ENCODE data around the gene STXBP6. TPM values are rescaled to one million over a fixed set of nuclear protein-coding genes. Genes with fewer than 3 reads are reported as not detected.
A peak's percentile ranks its signal among the peaks of the same experiment; 100 is the strongest.

STXBP6 gene
- total and polyA plus RNA-seq, 10 of the 15 experiments (the other 5 are each of a cell fraction or from before 2014, with no cell fraction given) = 1.2 to 47.3 (median 1.9) TPM

DNA sequence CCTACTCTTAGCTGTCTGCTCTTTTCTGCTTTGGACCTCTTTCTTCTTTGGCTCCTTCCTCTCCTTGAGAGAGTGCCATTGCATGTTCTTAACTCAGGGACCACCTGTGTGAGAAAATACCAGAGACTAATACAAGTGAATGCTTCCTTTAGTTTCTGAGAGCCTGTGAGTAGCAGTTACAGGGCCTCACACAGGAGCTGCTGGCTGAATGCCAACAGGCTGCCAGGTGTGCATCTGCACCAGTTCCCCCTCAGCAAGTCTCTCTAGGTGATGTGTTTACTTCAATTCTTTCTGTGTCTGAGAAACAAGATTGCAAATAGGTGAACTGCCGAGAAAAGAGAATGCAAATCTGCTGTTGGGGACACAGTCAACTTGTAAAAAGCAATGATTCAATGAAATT lies 108.2 kb downstream of the STXBP6 start:
- POLR2A ChIA-PET = interaction anchor here (0.6 to 1.8 kb wide), 4 partner anchors 12 to 1922 kb away, joined by 3 to 8 read pairs (median 4); no protein-coding TSS in a partner anchor
- SMC1A ChIA-PET (ENCODE audit: uncharacterized antibody, unreplicated experiment) = interaction anchor here (1.0 to 9.0 kb wide), 14 partner anchors 10 to 136 kb away, joined by 3 to 104 read pairs (median 4); no protein-coding TSS in a partner anchor
- Histone ChIP-seq H4K20me1 (ENCODE audit: control insufficient read depth, insufficient read depth) (no peaks in the 10 kb centered on the region), H3K36me3 (ENCODE audit: control insufficient read depth in 2 of 2, insufficient read depth in 2 of 2, low read length in 1 of 2) (no peaks in the 10 kb centered on the region), H3K4me2 (ENCODE audit: control insufficient read depth, insufficient read depth) (no peak overlapping the region), H3K9ac (ENCODE audit: control insufficient read depth, insufficient read depth, low read length) (no peak overlapping the region), H2AFZ (ENCODE audit: control insufficient read depth, low read depth, low read length) (no peak overlapping the region), H3K27me3 (replicated peaks in 1 of 2; ENCODE audit: control insufficient read depth in 2 of 2, insufficient read depth in 2 of 2, low read length in 1 of 2) (no peaks in the 10 kb centered on the region), H3K4me1 (ENCODE audit: control insufficient read depth, insufficient read depth, low read length) (no peaks in the 10 kb centered on the region; the same call in none of the 2 replicates), H3K4me3 (no peak overlapping the region), H3K9me3 (replicated peaks; ENCODE audit: control insufficient read depth, insufficient read depth, low read length) (no peaks in the 10 kb centered on the region), H3K27ac (ENCODE audit: control insufficient read depth, insufficient read depth) (peak overlapping the region; percentile 30; the same call in 1 of the 2 replicates), H3K79me2 (ENCODE audit: control insufficient read depth, insufficient read depth, low read length) (no peaks in the 10 kb centered on the region)
- DNase-seq (ENCODE audit: low read depth, low spot score) (no peak), FAIRE-seq (no peak), ATAC-seq (peak; percentile 36)
- CTCF ChIA-PET = interaction anchor here (1.2 to 6.0 kb wide), 6 partner anchors 15 to 137 kb away, joined by 3 to 37 read pairs (median 4); no protein-coding TSS in a partner anchor
- in situ Hi-C loops (cut with MboI) (no loop called here), intact Hi-C loops (cut with micrococcal nuclease; ENCODE audit: unreplicated experiment) (loop anchor here (5.0 to 10.0 kb wide), 2 partner anchors 36 to 137 kb away; no protein-coding TSS in a partner anchor)
- TF ChIP-seq SMAD1 (IDR thresholded peaks at IDR 0.05; ENCODE audit: low read depth, partially characterized antibody) = peak; percentile 90
- TF ChIP-seq POLR2A (IDR thresholded peaks at IDR 0.05; ENCODE audit: low read depth, low read length) = no peak
- RAD21 ChIA-PET (ENCODE audit: unreplicated experiment) = interaction anchor here (1.1 to 4.0 kb wide), 9 partner anchors 12 to 87 kb away, joined by 3 to 26 read pairs (median 4); no protein-coding TSS in a partner anchor
- no TSS peak for BruUV-seq (replicated peaks)
- WGBS (ENCODE audit: insufficient coverage, insufficient replicate concordance, low lambda C conversion rate, missing lambda C conversion rate) = 0% methylated on average over 1 of the region's 1 CpG

DNA sequence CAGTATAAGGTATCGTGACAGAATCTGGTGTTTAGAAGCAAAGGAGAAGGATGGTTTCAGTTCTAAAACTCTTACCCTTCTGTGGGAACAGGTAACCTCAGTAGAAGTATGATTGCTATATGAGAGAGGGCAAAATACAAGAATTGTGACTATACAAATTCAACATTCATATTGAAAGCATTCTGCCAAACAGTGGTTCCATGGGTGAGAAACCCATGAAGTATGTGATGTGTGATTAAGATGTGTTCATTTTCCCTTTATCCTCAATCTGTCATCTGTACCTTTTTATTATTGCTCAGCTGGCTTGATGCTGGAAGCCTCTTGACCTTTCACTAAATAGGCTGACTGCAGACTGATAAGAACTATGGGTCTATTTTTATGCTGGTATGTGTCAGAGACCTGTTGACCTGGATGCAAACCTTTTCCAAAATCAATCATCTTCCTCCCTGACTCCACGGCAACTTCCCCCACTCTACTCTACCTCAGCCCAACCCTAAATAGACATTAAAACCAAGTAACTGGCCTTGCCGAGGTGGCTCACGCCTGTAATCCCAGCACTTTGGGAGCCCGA lies 109.6 kb downstream of the STXBP6 start:
- Histone ChIP-seq H3K4me1 (ENCODE audit: control insufficient read depth, insufficient read depth, low read length) (no peaks in the 10 kb centered on the region; the same call in none of the 2 replicates), H4K20me1 (ENCODE audit: control insufficient read depth, insufficient read depth) (no peaks in the 10 kb centered on the region), H3K9ac (ENCODE audit: control insufficient read depth, insufficient read depth, low read length) (no peak overlapping the region), H3K36me3 (ENCODE audit: control insufficient read depth in 2 of 2, insufficient read depth in 2 of 2, low read length in 1 of 2) (no peaks in the 10 kb centered on the region), H3K4me2 (ENCODE audit: control insufficient read depth, insufficient read depth) (no peak overlapping the region), H3K4me3 (no peak overlapping the region), H3K79me2 (ENCODE audit: control insufficient read depth, insufficient read depth, low read length) (no peaks in the 10 kb centered on the region), H3K9me3 (replicated peaks; ENCODE audit: control insufficient read depth, insufficient read depth, low read length) (no peaks in the 10 kb centered on the region), H3K27ac (ENCODE audit: control insufficient read depth, insufficient read depth) (peak overlapping the region; percentile 66), H2AFZ (ENCODE audit: control insufficient read depth, low read depth, low read length) (no peak overlapping the region), H3K27me3 (replicated peaks in 1 of 2; ENCODE audit: control insufficient read depth in 2 of 2, insufficient read depth in 2 of 2, low read length in 1 of 2) (no peaks in the 10 kb centered on the region)
- POLR2A ChIA-PET = interaction anchor here (1.0 to 1.7 kb wide), 3 partner anchors 11 to 14 kb away, joined by 3 to 8 read pairs (median 6); no protein-coding TSS in a partner anchor
- ATAC-seq (peak; percentile 71), DNase-seq (ENCODE audit: low read depth, low spot score) (no peak), FAIRE-seq (no peak)
- BruUV-seq (replicated peaks) = no TSS peak
- RAD21 ChIA-PET (ENCODE audit: unreplicated experiment) = interaction anchor here (1.2 to 1.8 kb wide), 7 partner anchors 11 to 63 kb away, joined by 3 to 8 read pairs (median 3); no protein-coding TSS in a partner anchor
- SMC1A ChIA-PET (ENCODE audit: uncharacterized antibody, unreplicated experiment) = interaction anchor here (0.9 to 9.0 kb wide), 16 partner anchors 9 to 129 kb away, joined by 3 to 104 read pairs (median 3); no protein-coding TSS in a partner anchor
- intact Hi-C loops (cut with micrococcal nuclease; ENCODE audit: unreplicated experiment) (loop anchor here (1.0 to 10.0 kb wide), 3 partner anchors 37 to 135 kb away; no protein-coding TSS in a partner anchor), in situ Hi-C loops (cut with MboI) (no loop called here)
- WGBS (ENCODE audit: insufficient coverage, insufficient replicate concordance, low lambda C conversion rate, missing lambda C conversion rate) = 13% methylated on average over 5 of the region's 5 CpGs
- CTCF ChIA-PET = interaction anchor here (1.1 to 6.0 kb wide), 9 partner anchors 14 to 135 kb away, joined by 3 to 37 read pairs (median 3); no protein-coding TSS in a partner anchor
- TF ChIP-seq POLR2AphosphoS2 (IDR thresholded peaks at IDR 0.05; ENCODE audit: low read depth, low read length) (no peak), FOXK2 (IDR thresholded peaks at IDR 0.05) (no peak), RFX5 (IDR thresholded peaks at IDR 0.05; ENCODE audit: low read depth, low read length) (no peak), SIX5 (IDR thresholded peaks at IDR 0.05; ENCODE audit: low read depth, low read length, severe bottlenecking) (no peak), NR2C2 (IDR thresholded peaks at IDR 0.05; ENCODE audit: borderline replicate concordance, control insufficient read depth, insufficient read length, low read depth) (no peak), BMI1 (IDR thresholded peaks at IDR 0.05; ENCODE audit: borderline replicate concordance) (0 out of 2 replicates have a peak, but pooled peaks have one; percentile 13), LARP7 (IDR thresholded peaks at IDR 0.05) (no peak), ATF7 (IDR thresholded peaks at IDR 0.05; ENCODE audit: low read depth) (peak; percentile 48; the same call in 1 of the 2 replicates), CHD4 (IDR thresholded peaks at IDR 0.05) (no peak), SMARCA5 (IDR thresholded peaks at IDR 0.05) (no peak), BHLHE40 (IDR thresholded peaks at IDR 0.05; ENCODE audit: borderline replicate concordance in 1 of 2, low read depth in 2 of 2, low read length in 1 of 2) (0 out of 4 replicates have a peak, but pooled peaks of 1 of the 2 experiments have one; percentile 25), RAD51 (IDR thresholded peaks at IDR 0.05) (no peak), ZBED1 (IDR thresholded peaks at IDR 0.05; ENCODE audit: borderline replicate concordance) (no peak), MTA2 (IDR thresholded peaks at IDR 0.05; ENCODE audit: low read depth) (peak; percentile 77; the same call in 1 of the 2 replicates), IRF4 (IDR thresholded peaks at IDR 0.05; ENCODE audit: low read depth, low read length) (0 out of 2 replicates have a peak, but pooled peaks have one; percentile 14), RAD21 (IDR thresholded peaks at IDR 0.05; ENCODE audit: insufficient read depth, low read depth, low read length) (no peak)
- TF ChIP-seq, protein P1, sequence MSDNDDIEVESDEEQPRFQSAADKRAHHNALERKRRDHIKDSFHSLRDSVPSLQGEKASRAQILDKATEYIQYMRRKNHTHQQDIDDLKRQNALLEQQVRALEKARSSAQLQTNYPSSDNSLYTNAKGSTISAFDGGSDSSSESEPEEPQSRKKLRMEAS (IDR thresholded peaks at IDR 0.05; ENCODE audit: low read depth, low read length) = no peak
